Sciatic nerve (tissue), 2 donors: ENCODE measurements around the gene DEFB127. TPM values are rescaled to one million over a fixed set of nuclear protein-coding genes. Genes with fewer than 3 reads are reported as not detected.
"Not testable (repeated sequence)": the region's sequence is repeated elsewhere in the genome, so short reads cannot be mapped to it uniquely, and the experiment has no call there.

Source experiments
- ATAC-seq: fragments of 200-7000 bp; cut with Tn5 transposase; one replicate; pipeline ENCODE4 v1.9.1; 2020; ENCODE audit warnings: mild to moderate bottlenecking, moderate library complexity
- DNase-seq: peaks from one replicate; pipeline ENCODE4 v3.0.0-alpha.2; 2020; ENCODE audit warnings: low spot score
- intact Hi-C: fragments of 100-400 bp; cut with DNase I; formaldehyde crosslinking; loops from one replicate; pipeline ENCODE4 v1.14.2; 2022
- total RNA-seq: library from RNA; stranded (reverse); fragmentation: NEBNext Ultra II Directional; extraction: Animal tissue kit (Norgen Biotek cat#: 25700); gene quantifications from one replicate; pipeline ENCODE4 v1.2.1, GENCODE V29; 2021
- donor health status: DM: no; HTN: no; CAD: no.
- donor health status: DM: no; HTN: no; CAD: no.

DEFB127 gene
- not detected for total RNA-seq

GRCh38 chr20:157154-157553 is at the start of gene DEFB127:
DEFB127 (plus strand) TSS chr20:157454; CDS start chr20:157545, 91 bp downstream.
- no peak for DNase-seq
- no peak for ATAC-seq
- intact Hi-C loops: no loop called here

- intact Hi-C loops: no loop called here
- ATAC-seq (no peak), DNase-seq (no peak)
These were observed 44.9 kb upstream of the DEFB127 start for GRCh38 chr20:112396-112795.

GRCh38 chr20:117518-117917 is 39.7 kb upstream of the DEFB127 start:
- no peak for ATAC-seq
- intact Hi-C loops: no loop called here
- DNase-seq: no peak

GRCh38 chr20:129786-130323 is 27.4 kb upstream of the DEFB127 start:
- ATAC-seq, intact Hi-C loops, DNase-seq: not testable (repeated sequence)

GRCh38 chr20:137668-138490 is 19.4 kb upstream of the DEFB127 start:
- DNase-seq: no peak
- no peak for ATAC-seq
- intact Hi-C loops: no loop called here

GRCh38 chr20:142290-142689 is 15.0 kb upstream of the DEFB127 start, which contains the start of gene DEFB126:
DEFB126 (plus strand) TSS chr20:142590; CDS start chr20:142629, 39 bp downstream.
- intact Hi-C loops: no loop called here
- ATAC-seq: no peak
- no peak for DNase-seq

- no peak for DNase-seq
- ATAC-seq: no peak
- intact Hi-C loops: no loop called here
These were observed 11.4 kb upstream of the DEFB127 start for GRCh38 chr20:145877-146276.

GRCh38 chr20:152131-152530 is 5.1 kb upstream of the DEFB127 start:
- ATAC-seq (no peak), DNase-seq (no peak)
- intact Hi-C loops: no loop called here

- intact Hi-C loops: no loop called here
- no peak for ATAC-seq
- no peak for DNase-seq
These were observed 7.4 kb downstream of the DEFB127 start for GRCh38 chr20:164618-165017.

- intact Hi-C loops: no loop called here
- DNase-seq: no peak
These were observed 11.6 kb downstream of the DEFB127 start for GRCh38 chr20:168876-169275.

GRCh38 chr20:184288-184687 is 27.0 kb downstream of the DEFB127 start:
- intact Hi-C loops: no loop called here
- DNase-seq: no peak
- no peak for ATAC-seq

More at GRCh38 chr20:168876-169275, 11.6 kb downstream of the DEFB127 start:
- ATAC-seq: no peak

- intact Hi-C loops: no loop called here
- no peak for ATAC-seq
- DNase-seq: no peak
These were observed 30.5 kb downstream of the DEFB127 start for GRCh38 chr20:187733-188132.

GRCh38 chr20:189611-190010 is 32.4 kb downstream of the DEFB127 start, which contains the start of gene DEFB128:
DEFB128 (minus strand) TSS chr20:189711; CDS start chr20:189623, 88 bp downstream.
- no peak for ATAC-seq
- DNase-seq: no peak
- intact Hi-C loops: no loop called here

GRCh38 chr20:198225-198624 is 41.0 kb downstream of the DEFB127 start:
- intact Hi-C loops: no loop called here
- DNase-seq (no peak), ATAC-seq (no peak)

GRCh38 chr20:199996-200395 is 42.7 kb downstream of the DEFB127 start:
- ATAC-seq (no peak), DNase-seq (no peak)
- intact Hi-C loops: no loop called here

GRCh38 chr20:203630-204029 is 46.4 kb downstream of the DEFB127 start:
- ATAC-seq, DNase-seq, intact Hi-C loops: not testable (repeated sequence)

Other genes with a start within 250 kb of the DEFB127 start
- not detected for gene DEFB125, start 69.8 kb upstream of the DEFB127 start, total RNA-seq
- not detected for gene DEFB126, start 14.9 kb upstream of the DEFB127 start, total RNA-seq
- not detected for gene DEFB128, start 32.3 kb downstream of the DEFB127 start, total RNA-seq
- gene DEFB129, start 69.8 kb downstream of the DEFB127 start, total RNA-seq: not detected
- not detected for gene DEFB132, start 100.3 kb downstream of the DEFB127 start, total RNA-seq
- 8.7 TPM for gene C20orf96, start 133.3 kb downstream of the DEFB127 start, total RNA-seq
- 15.6 TPM for gene ZCCHC3, start 140.1 kb downstream of the DEFB127 start, total RNA-seq
- gene SOX12, start 168.1 kb downstream of the DEFB127 start, total RNA-seq: 17.0 TPM
- 39.6 TPM for gene NRSN2, start 189.7 kb downstream of the DEFB127 start, total RNA-seq
- gene TRIB3, start 223.3 kb downstream of the DEFB127 start, total RNA-seq: 6.2 TPM